Right renal pelvis (tissue), 4 donors: ENCODE data around the gene SEMA3D. TPM values are rescaled to one million over a fixed set of nuclear protein-coding genes. Genes with fewer than 3 reads are reported as not detected.

Experiments used
- DNase-seq, 4 donors: peaks; one replicate each; pipeline ENCODE4 v3.0.0-alpha.2; 2013; ENCODE audit warnings: low read depth in 4 of 4, low spot score in 3 of 4, missing footprints in 1 of 4
- polyA plus RNA-seq, 4 donors: library from polyadenylated mRNA; unstranded; fragments of 120-200 nt; gene quantifications; one replicate each; pipeline ENCODE4 v1.2.1, GENCODE V29; 2013; ENCODE audit not compliant: insufficient read length in 4 of 4

Gene SEMA3D
- polyA plus RNA-seq, 4 donors = 42.2 to 45.6 (median 43.3) TPM

- DNase-seq = no peak
Observed at GRCh38 chr7:85130702-85131101, 56.2 kb downstream of the SEMA3D start.

- DNase-seq = no peak
Observed at GRCh38 chr7:85126383-85126782, 60.5 kb downstream of the SEMA3D start.

- peak in 2 of 4 donors; percentile 15 to 30 for DNase-seq
Observed at GRCh38 chr7:85125651-85126131, 61.2 kb downstream of the SEMA3D start.

GRCh38 chr7:85125176-85125575 lies 61.7 kb downstream of the SEMA3D start:
- DNase-seq = peak in 2 of 4 donors; percentile 21 to 27

- DNase-seq = no peak
Observed at GRCh38 chr7:85119934-85120333, 66.9 kb downstream of the SEMA3D start.

GRCh38 chr7:85115862-85116261 lies 71.0 kb downstream of the SEMA3D start:
- no peak for DNase-seq

GRCh38 chr7:85115006-85115405 lies 71.8 kb downstream of the SEMA3D start:
- no peak for DNase-seq

GRCh38 chr7:85114342-85114741 lies 72.5 kb downstream of the SEMA3D start:
- DNase-seq = no peak

GRCh38 chr7:85111761-85112160 lies 75.1 kb downstream of the SEMA3D start:
- DNase-seq = no peak

GRCh38 chr7:85106719-85107118 lies 80.1 kb downstream of the SEMA3D start:
- no peak for DNase-seq

- no peak for DNase-seq
Observed at GRCh38 chr7:85104432-85105205, 82.2 kb downstream of the SEMA3D start.

GRCh38 chr7:85103962-85104361 lies 82.9 kb downstream of the SEMA3D start:
- DNase-seq = no peak

- no peak for DNase-seq
Observed at GRCh38 chr7:85103357-85103756, 83.5 kb downstream of the SEMA3D start.

GRCh38 chr7:85102813-85103350 lies 84.0 kb downstream of the SEMA3D start:
- no peak for DNase-seq

GRCh38 chr7:85101347-85101746 lies 85.5 kb downstream of the SEMA3D start:
- DNase-seq = no peak

GRCh38 chr7:85097844-85098243 lies 89.0 kb downstream of the SEMA3D start:
- no peak for DNase-seq

GRCh38 chr7:85095806-85096205 lies 91.0 kb downstream of the SEMA3D start:
- DNase-seq = no peak

GRCh38 chr7:85095366-85095765 lies 91.5 kb downstream of the SEMA3D start:
- DNase-seq = no peak

- DNase-seq = no peak
Observed at GRCh38 chr7:85094046-85094725, 92.7 kb downstream of the SEMA3D start.

GRCh38 chr7:85091565-85091928 lies 95.3 kb downstream of the SEMA3D start:
- no peak for DNase-seq

GRCh38 chr7:85090919-85091564 lies 95.8 kb downstream of the SEMA3D start:
- no peak for DNase-seq
